ENCODE data around the gene SH2B2.

GRCh38 chr7:102297487-102298218 is 11.0 kb downstream of the SH2B2 start:
- TF ChIP-seq FOXJ3 (CRISPR knock-in tag; IDR thresholded peaks at IDR 0.05; ENCODE audit: borderline replicate concordance), result no peak
- TF ChIP-seq CTCF (IDR thresholded peaks at IDR 0.05), result no peak
- no peak for TF ChIP-seq ATF6 (CRISPR knock-in tag; IDR thresholded peaks at IDR 0.05)
- no peak for TF ChIP-seq PRRX2 (CRISPR knock-in tag; IDR thresholded peaks at IDR 0.05)
- TF ChIP-seq ZNF263 (CRISPR knock-in tag; IDR thresholded peaks at IDR 0.05; ENCODE audit: low read depth), result no peak
- no peak for TF ChIP-seq FOXK1 (CRISPR knock-in tag; IDR thresholded peaks at IDR 0.05)
- TF ChIP-seq NR3C1 (CRISPR knock-in tag; conservative IDR thresholded peaks at IDR 0.05; ENCODE audit: low read depth), result no peak
